Endothelial cell of umbilical vein (primary cell): ENCODE measurements around the gene KCNK1. TPM values are rescaled to one million over a fixed set of nuclear protein-coding genes. Genes with fewer than 3 reads are reported as not detected.

ENCODE experiments used
- BruUV-seq: library from RNA; stranded (reverse); fragments of 400-500 nt; replicated peaks from 2 replicates; lab custom pipeline; 2021; lab: Mats Ljungman, UMichigan
- CTCF ChIA-PET: fragments of 300-600, 350-600 bp; sonication (Branson Sonifier 250); formaldehyde crosslinking; loops from one replicate; lab custom pipeline; 2021; ENCODE audit warnings: antibody characterized with exemption, inconsistent platforms; lab: Charles Lee
- POLR2A ChIA-PET: fragments of 300-600, 350-600 bp; sonication (Branson Sonifier 250); formaldehyde crosslinking; loops from one replicate; lab custom pipeline; 2021; ENCODE audit warnings: antibody characterized with exemption, inconsistent platforms; lab: Charles Lee
- DNase-seq: peaks from one replicate; pipeline ENCODE4 v3.0.0-alpha.2; 2011; ENCODE audit warnings: low read depth, low spot score
- FAIRE-seq: peaks from 2 replicates; lab custom pipeline; 2011; peaks lifted over from hg19 to GRCh38; lab: Jason Lieb, UNC
- H2AFZ ChIP-seq: 2 replicates; pipeline ENCODE4 v1.6.0; 2012; ENCODE audit warnings: low read depth, low read length, control low read depth, inconsistent platforms
- H3K27ac ChIP-seq: 2 replicates; pipeline ENCODE4 v1.5.1; 2011; ENCODE audit warnings: low read depth, mild to moderate bottlenecking, control low read depth, low read length, moderate library complexity; ENCODE audit not compliant: insufficient read depth
- H3K27me3 ChIP-seq, 2 experiments: 2 replicates each; pipeline versions ENCODE4 v1.6.0 to v1.6.1; 2011; ENCODE audit warnings: low read length in 2 of 2, mixed read lengths in 1 of 2; ENCODE audit not compliant: control insufficient read depth in 2 of 2, insufficient read depth in 2 of 2
- H3K36me3 ChIP-seq, 2 experiments: 2 replicates in 1 of 2; 3 replicates in 1 of 2; pipeline ENCODE4 v1.5.1; 2011; ENCODE audit warnings: low read length in 2 of 2, mild to moderate bottlenecking in 1 of 2, moderate library complexity in 1 of 2; ENCODE audit not compliant: control insufficient read depth in 2 of 2, insufficient read depth in 2 of 2; ENCODE audit errors: extremely low read depth in 1 of 2
- H3K4me1 ChIP-seq: 3 replicates; pipeline ENCODE4 v1.5.1; 2011; ENCODE audit warnings: mild to moderate bottlenecking, low read length; ENCODE audit not compliant: control insufficient read depth, insufficient read depth; ENCODE audit errors: extremely low read depth
- H3K4me2 ChIP-seq: 2 replicates; pipeline ENCODE4 v1.6.1; 2011; ENCODE audit warnings: low read length, control low read depth, mixed read lengths; ENCODE audit not compliant: insufficient read depth
- H3K4me3 ChIP-seq, 3 experiments: fragments of 200-600 bp in 1 of 3; sonication (generic), shearing (Covaris generic) in 1 of 3; replicated peaks in 1 of 3; 2 replicates each; pipeline ENCODE4 v1.5.1; 2011 to 2016; ENCODE audit warnings: control low read depth in 3 of 3, low read length in 3 of 3, mild to moderate bottlenecking in 2 of 3, inconsistent platforms in 1 of 3, low read depth in 1 of 3, moderate library complexity in 1 of 3; ENCODE audit not compliant: insufficient read depth in 1 of 3
- H3K79me2 ChIP-seq: 2 replicates; pipeline ENCODE4 v1.6.0; 2012; ENCODE audit warnings: low read length, inconsistent platforms; ENCODE audit not compliant: control insufficient read depth, insufficient read depth
- H3K9ac ChIP-seq: replicated peaks from 2 replicates; pipeline ENCODE3; 2011; ENCODE audit warnings: low read length, control low read depth; ENCODE audit not compliant: insufficient read depth; ENCODE audit errors: extremely low read depth
- H3K9me1 ChIP-seq: replicated peaks from 3 replicates; pipeline ENCODE4 v1.6.0; 2011; ENCODE audit warnings: mild to moderate bottlenecking, low read length; ENCODE audit not compliant: control insufficient read depth, insufficient read depth; ENCODE audit errors: extremely low read depth
- H3K9me3 ChIP-seq: replicated peaks from 2 replicates; pipeline ENCODE4 v1.5.1; 2012; ENCODE audit warnings: low read length, inconsistent platforms; ENCODE audit not compliant: control insufficient read depth, insufficient read depth
- H4K20me1 ChIP-seq: replicated peaks from 2 replicates; pipeline ENCODE3; 2011; ENCODE audit warnings: mild to moderate bottlenecking, low read length; ENCODE audit not compliant: control insufficient read depth, insufficient read depth; ENCODE audit errors: extremely low read depth
- CTCF ChIP-seq, 2 donors: IDR thresholded peaks; 1 replicate in 1 of 2; 2 replicates in 1 of 2; pipeline ENCODE4 v1.5.1; 2011; ENCODE audit warnings: low read length in 2 of 2, mild to moderate bottlenecking in 2 of 2, moderate library complexity in 2 of 2, control low read depth in 1 of 2, inconsistent platforms in 1 of 2, low read depth in 1 of 2; ENCODE audit not compliant: insufficient read depth in 1 of 2; ENCODE audit errors: extremely low read depth in 1 of 2
- EZH2 ChIP-seq: IDR thresholded peaks from 2 replicates; pipeline ENCODE4 v1.6.1; 2012; ENCODE audit warnings: borderline replicate concordance, low read depth, mild to moderate bottlenecking, moderate library complexity, low read length, inconsistent platforms; ENCODE audit not compliant: severe bottlenecking
- FOS ChIP-seq: IDR thresholded peaks from 2 replicates; pipeline ENCODE4 v1.6.1; 2011; ENCODE audit warnings: mild to moderate bottlenecking, low read length, moderate library complexity, borderline replicate concordance; ENCODE audit not compliant: insufficient read depth
- GATA2 ChIP-seq: IDR thresholded peaks from 2 replicates; pipeline ENCODE4 v1.7.0; 2011; ENCODE audit warnings: low read depth, mild to moderate bottlenecking, moderate library complexity, mixed read lengths, low read length; ENCODE audit not compliant: insufficient read length, insufficient read depth
- JUN ChIP-seq: IDR thresholded peaks from 2 replicates; pipeline ENCODE4 v1.6.1; 2011; ENCODE audit warnings: borderline replicate concordance, low read depth; ENCODE audit not compliant: insufficient read length, insufficient read depth
- MYC ChIP-seq: IDR thresholded peaks from one replicate; pipeline ENCODE4 v1.6.1; 2011; ENCODE audit warnings: mild to moderate bottlenecking, low read depth, low read length
- POLR2A ChIP-seq: IDR thresholded peaks from 2 replicates; pipeline ENCODE4 v1.6.1; 2012; ENCODE audit warnings: low read depth, mild to moderate bottlenecking, control low read depth, low read length
- POLR2AphosphoS5 ChIP-seq: IDR thresholded peaks from 2 replicates; pipeline ENCODE4 v1.6.1; 2012; ENCODE audit warnings: low read depth, mild to moderate bottlenecking, control low read depth, low read length, moderate library complexity; ENCODE audit not compliant: insufficient read depth
- dilution Hi-C: fragments of 300-500 bp; cut with MboI; formaldehyde crosslinking; loops from one replicate; pipeline ENCODE4 v1.15.0; 2019; ENCODE audit warnings: low sequenced_read_pairs; ENCODE audit not compliant: extremely low pct_ligation_motif_present
- intact Hi-C: fragments of 100-400 bp; cut with micrococcal nuclease; formaldehyde crosslinking; loops from one replicate; pipeline ENCODE4 v1.10.0; 2022
- polyA plus RNA-seq, 4 experiments: library from polyadenylated mRNA; depleted of rRNA in 3 of 4; stranded (reverse) in 3 of 4; unstranded in 1 of 4; fragments of >200 nt; gene quantifications; 2 replicates each; pipeline versions ENCODE4 v1.2.1 to v1.2.3, GENCODE V29; 2011 to 2012; ENCODE audit warnings: missing spikeins in 1 of 4
- total RNA-seq: library from RNA; stranded (reverse); gene quantifications from 2 replicates; pipeline ENCODE4 v1.2.3, GENCODE V29; 2021
- TF ChIP-seq, protein P1 (sequence below): IDR thresholded peaks from 2 replicates; pipeline ENCODE4 v1.6.1; 2011; ENCODE audit not compliant: insufficient read depth, insufficient read length

The KCNK1 gene
- total and polyA plus RNA-seq, 2 donors (not counting 3 experiments of a cell fraction or from before 2014, with no cell fraction given): 0.83 to 2.8 TPM

DNA sequence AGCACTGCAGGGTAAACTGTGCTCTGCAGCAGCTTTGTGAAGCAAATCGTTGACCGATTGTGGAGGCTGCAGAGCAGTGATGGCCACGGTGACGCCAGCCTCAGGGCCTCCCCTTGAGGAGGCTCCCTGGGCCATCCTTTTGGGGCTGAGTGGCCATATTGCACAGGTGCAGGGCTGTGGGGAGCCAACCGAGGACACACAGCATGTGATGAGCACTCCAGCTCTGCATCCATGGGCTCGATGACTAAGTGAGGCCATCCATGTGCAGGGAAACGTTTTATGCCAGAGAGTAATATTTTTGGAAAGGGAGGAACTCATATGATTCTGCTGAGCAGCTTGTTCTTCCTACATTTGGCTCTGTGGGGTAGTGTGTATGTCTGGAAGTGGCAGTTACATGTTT is 24.6 kb downstream of the KCNK1 start:
- POLR2A ChIA-PET: no interaction called here
- no peaks in the 10 kb centered on the region for H4K20me1 ChIP-seq
- CTCF ChIA-PET: no interaction called here
- dilution Hi-C loops: no loop called here
- no peak overlapping the region for H2AFZ ChIP-seq
- H3K4me3 ChIP-seq: no peak overlapping the region
- H3K9ac ChIP-seq: no peak overlapping the region
- no peak overlapping the region for H3K27ac ChIP-seq
- no peaks in the 10 kb centered on the region for H3K9me3 ChIP-seq
- intact Hi-C loops: no loop called here
- no peaks in the 10 kb centered on the region for H3K79me2 ChIP-seq
- no peaks in the 10 kb centered on the region for H3K9me1 ChIP-seq
- no peaks in the 10 kb centered on the region for H3K27me3 ChIP-seq
- no TSS peak for BruUV-seq
- no peak for TF ChIP-seq MYC
- TF ChIP-seq GATA2: no peak
- TF ChIP-seq, protein P1, sequence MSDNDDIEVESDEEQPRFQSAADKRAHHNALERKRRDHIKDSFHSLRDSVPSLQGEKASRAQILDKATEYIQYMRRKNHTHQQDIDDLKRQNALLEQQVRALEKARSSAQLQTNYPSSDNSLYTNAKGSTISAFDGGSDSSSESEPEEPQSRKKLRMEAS: no peak
- TF ChIP-seq FOS: no peak
- TF ChIP-seq CTCF (IDR thresholded peaks at IDR 0.05; ENCODE audit: extremely low read depth in 1 of 2, insufficient read depth in 1 of 2, low read depth in 1 of 2, low read length in 2 of 2): no peak
- TF ChIP-seq POLR2AphosphoS5: no peak
- no peak for TF ChIP-seq POLR2A
- TF ChIP-seq JUN: no peak
- TF ChIP-seq EZH2: no peak
- H3K4me2 ChIP-seq: no peak overlapping the region
- H3K36me3 ChIP-seq: no peaks in the 10 kb centered on the region
- H3K4me1 ChIP-seq: no peaks in the 10 kb centered on the region
- DNase-seq (no peak), FAIRE-seq (no peak)
